ENCODE results near the gene DYNLRB1. TPM values are rescaled to one million over a fixed set of nuclear protein-coding genes. Genes with fewer than 3 reads are reported as not detected.

Gene DYNLRB1
- total and polyA plus RNA-seq, 2 of the 13 experiments (the other 11 are each of a cell fraction or from before 2014, with no cell fraction given): 140 to 244 TPM

DNA sequence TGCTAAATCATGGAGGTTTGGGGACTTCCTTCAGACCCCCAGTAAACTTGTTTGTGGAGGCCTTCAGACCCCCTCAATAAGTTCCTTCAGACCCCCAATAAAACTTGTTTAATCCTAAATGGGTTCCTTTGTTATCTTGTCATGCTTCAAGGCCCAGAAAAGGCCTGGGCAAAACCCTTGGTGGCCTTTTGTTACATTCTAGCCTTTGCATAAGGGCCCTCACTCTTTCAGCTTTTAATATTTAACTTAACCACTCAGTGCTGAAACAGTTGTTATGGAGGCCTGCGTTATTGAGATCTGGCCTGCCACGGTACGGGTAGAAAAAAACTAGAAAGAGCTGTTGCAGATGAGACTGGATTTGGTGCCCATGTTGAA is 4.3 kb upstream of the DYNLRB1 start (continued):
- TF ChIP-seq, protein P1, sequence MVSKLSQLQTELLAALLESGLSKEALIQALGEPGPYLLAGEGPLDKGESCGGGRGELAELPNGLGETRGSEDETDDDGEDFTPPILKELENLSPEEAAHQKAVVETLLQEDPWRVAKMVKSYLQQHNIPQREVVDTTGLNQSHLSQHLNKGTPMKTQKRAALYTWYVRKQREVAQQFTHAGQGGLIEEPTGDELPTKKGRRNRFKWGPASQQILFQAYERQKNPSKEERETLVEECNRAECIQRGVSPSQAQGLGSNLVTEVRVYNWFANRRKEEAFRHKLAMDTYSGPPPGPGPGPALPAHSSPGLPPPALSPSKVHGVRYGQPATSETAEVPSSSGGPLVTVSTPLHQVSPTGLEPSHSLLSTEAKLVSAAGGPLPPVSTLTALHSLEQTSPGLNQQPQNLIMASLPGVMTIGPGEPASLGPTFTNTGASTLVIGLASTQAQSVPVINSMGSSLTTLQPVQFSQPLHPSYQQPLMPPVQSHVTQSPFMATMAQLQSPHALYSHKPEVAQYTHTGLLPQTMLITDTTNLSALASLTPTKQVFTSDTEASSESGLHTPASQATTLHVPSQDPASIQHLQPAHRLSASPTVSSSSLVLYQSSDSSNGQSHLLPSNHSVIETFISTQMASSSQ (IDR thresholded peaks at IDR 0.05; ENCODE audit: low read depth): peak; percentile 73; the same call in 1 of the 2 replicates
- TF ChIP-seq, protein P1 (CRISPR knock-in tag; IDR thresholded peaks at IDR 0.05; ENCODE audit: borderline replicate concordance): peak; percentile 77
- TF ChIP-seq SALL2 (CRISPR knock-in tag; IDR thresholded peaks at IDR 0.05): no peak
- TF ChIP-seq, protein P2, sequence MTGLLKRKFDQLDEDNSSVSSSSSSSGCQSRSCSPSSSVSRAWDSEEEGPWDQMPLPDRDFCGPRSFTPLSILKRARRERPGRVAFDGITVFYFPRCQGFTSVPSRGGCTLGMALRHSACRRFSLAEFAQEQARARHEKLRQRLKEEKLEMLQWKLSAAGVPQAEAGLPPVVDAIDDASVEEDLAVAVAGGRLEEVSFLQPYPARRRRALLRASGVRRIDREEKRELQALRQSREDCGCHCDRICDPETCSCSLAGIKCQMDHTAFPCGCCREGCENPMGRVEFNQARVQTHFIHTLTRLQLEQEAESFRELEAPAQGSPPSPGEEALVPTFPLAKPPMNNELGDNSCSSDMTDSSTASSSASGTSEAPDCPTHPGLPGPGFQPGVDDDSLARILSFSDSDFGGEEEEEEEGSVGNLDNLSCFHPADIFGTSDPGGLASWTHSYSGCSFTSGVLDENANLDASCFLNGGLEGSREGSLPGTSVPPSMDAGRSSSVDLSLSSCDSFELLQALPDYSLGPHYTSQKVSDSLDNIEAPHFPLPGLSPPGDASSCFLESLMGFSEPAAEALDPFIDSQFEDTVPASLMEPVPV (CRISPR knock-in tag; IDR thresholded peaks at IDR 0.05): peak; percentile 36; the same call in 1 of the 2 replicates
- TF ChIP-seq, protein P3, sequence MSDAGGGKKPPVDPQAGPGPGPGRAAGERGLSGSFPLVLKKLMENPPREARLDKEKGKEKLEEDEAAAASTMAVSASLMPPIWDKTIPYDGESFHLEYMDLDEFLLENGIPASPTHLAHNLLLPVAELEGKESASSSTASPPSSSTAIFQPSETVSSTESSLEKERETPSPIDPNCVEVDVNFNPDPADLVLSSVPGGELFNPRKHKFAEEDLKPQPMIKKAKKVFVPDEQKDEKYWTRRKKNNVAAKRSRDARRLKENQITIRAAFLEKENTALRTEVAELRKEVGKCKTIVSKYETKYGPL (CRISPR knock-in tag; IDR thresholded peaks at IDR 0.05): 0 out of 2 replicates have a peak, but pooled peaks have one; percentile 39
- TF ChIP-seq SP5 (CRISPR knock-in tag; IDR thresholded peaks at IDR 0.05; ENCODE audit: borderline replicate concordance, low read depth): no peak
- 0 out of 2 replicates have a peak, but pooled peaks have one; percentile 31 for TF ChIP-seq POLR2AphosphoS5 (IDR thresholded peaks at IDR 0.05; ENCODE audit: low read depth, low read length)
- TF ChIP-seq, protein P4, sequence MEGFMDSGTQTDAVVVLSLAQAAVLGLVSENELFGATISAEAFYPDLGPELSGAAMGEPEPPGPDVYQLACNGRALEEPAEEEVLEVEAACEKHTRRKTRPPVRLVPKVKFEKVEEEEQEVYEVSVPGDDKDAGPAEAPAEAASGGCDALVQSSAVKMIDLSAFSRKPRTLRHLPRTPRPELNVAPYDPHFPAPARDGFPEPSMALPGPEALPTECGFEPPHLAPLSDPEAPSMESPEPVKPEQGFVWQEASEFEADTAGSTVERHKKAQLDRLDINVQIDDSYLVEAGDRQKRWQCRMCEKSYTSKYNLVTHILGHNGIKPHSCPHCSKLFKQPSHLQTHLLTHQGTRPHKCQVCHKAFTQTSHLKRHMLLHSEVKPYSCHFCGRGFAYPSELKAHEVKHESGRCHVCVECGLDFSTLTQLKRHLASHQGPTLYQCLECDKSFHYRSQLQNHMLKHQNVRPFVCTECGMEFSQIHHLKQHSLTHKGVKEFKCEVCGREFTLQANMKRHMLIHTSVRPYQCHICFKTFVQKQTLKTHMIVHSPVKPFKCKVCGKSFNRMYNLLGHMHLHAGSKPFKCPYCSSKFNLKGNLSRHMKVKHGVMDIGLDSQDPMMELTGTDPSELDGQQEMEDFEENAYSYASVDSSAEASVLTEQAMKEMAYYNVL (CRISPR knock-in tag; IDR thresholded peaks at IDR 0.05; ENCODE audit: borderline replicate concordance): peak; percentile 78
- TF ChIP-seq, protein P5, sequence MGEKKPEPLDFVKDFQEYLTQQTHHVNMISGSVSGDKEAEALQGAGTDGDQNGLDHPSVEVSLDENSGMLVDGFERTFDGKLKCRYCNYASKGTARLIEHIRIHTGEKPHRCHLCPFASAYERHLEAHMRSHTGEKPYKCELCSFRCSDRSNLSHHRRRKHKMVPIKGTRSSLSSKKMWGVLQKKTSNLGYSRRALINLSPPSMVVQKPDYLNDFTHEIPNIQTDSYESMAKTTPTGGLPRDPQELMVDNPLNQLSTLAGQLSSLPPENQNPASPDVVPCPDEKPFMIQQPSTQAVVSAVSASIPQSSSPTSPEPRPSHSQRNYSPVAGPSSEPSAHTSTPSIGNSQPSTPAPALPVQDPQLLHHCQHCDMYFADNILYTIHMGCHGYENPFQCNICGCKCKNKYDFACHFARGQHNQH (CRISPR knock-in tag; IDR thresholded peaks at IDR 0.05): 0 out of 2 replicates have a peak, but pooled peaks have one; percentile 33
- peak; percentile 74 for TF ChIP-seq ZFX (CRISPR knock-in tag; IDR thresholded peaks at IDR 0.05; ENCODE audit: low read depth)
- TF ChIP-seq ZNF12 (CRISPR knock-in tag; IDR thresholded peaks at IDR 0.05): 0 out of 2 replicates have a peak, but pooled peaks have one; percentile 46
- TF ChIP-seq ZMYM4 (CRISPR knock-in tag; IDR thresholded peaks at IDR 0.05): no peak
- TF ChIP-seq, protein P6, sequence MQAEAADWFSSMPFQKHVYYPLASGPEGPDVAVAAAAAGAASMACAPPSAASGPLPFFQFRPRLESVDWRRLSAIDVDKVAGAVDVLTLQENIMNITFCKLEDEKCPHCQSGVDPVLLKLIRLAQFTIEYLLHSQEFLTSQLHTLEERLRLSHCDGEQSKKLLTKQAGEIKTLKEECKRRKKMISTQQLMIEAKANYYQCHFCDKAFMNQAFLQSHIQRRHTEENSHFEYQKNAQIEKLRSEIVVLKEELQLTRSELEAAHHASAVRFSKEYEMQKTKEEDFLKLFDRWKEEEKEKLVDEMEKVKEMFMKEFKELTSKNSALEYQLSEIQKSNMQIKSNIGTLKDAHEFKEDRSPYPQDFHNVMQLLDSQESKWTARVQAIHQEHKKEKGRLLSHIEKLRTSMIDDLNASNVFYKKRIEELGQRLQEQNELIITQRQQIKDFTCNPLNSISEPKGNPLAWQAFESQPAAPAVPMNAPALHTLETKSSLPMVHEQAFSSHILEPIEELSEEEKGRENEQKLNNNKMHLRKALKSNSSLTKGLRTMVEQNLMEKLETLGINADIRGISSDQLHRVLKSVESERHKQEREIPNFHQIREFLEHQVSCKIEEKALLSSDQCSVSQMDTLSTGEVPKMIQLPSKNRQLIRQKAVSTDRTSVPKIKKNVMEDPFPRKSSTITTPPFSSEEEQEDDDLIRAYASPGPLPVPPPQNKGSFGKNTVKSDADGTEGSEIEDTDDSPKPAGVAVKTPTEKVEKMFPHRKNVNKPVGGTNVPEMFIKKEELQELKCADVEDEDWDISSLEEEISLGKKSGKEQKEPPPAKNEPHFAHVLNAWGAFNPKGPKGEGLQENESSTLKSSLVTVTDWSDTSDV (CRISPR knock-in tag; IDR thresholded peaks at IDR 0.05): no peak
- TF ChIP-seq, protein P7, sequence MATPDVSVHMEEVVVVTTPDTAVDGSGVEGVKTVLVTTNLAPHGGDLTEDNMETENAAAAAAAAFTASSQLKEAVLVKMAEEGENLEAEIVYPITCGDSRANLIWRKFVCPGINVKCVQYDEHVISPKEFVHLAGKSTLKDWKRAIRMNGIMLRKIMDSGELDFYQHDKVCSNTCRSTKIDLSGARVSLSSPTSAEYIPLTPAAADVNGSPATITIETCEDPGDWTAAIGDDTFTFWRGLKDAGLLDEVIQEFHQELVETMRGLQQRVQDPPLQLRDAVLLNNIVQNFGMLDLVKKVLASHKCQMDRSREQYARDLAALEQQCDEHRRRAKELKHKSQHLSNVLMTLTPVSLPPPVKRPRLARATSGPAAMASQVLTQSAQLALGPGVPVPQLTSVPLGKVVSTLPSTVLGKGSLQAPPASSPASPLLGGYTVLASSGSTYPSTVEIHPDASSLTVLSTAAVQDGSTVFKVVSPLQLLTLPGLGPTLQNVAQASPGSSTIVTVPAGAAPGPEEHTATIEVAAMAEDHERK (CRISPR knock-in tag; IDR thresholded peaks at IDR 0.05; ENCODE audit: low read depth): no peak

Measured in HepG2 (cell line).